A549 (cell line): ENCODE data around the gene AGFG1.

Source experiments
- CHD2 ChIP-seq: fragments of 150-350 bp; IDR thresholded peaks from 2 replicates; pipeline ENCODE4 v1.6.1; 2014; ENCODE audit warnings: low read length; ENCODE audit not compliant: partially characterized antibody
- EP300 ChIP-seq, 2 experiments: fragments of >200 bp; sonication (Bioruptor Twin); formaldehyde crosslinking; IDR thresholded peaks; 2 replicates in 1 of 2; 3 replicates in 1 of 2; pipeline ENCODE4 v1.6.1; 2016 to 2017
- RNF2 ChIP-seq: fragments of 200-600 bp; sonication (generic); IDR thresholded peaks from 2 replicates; pipeline ENCODE4 v1.6.1; 2016; ENCODE audit warnings: low read depth, mild to moderate bottlenecking, antibody characterized with exemption, moderate library complexity, borderline replicate concordance

DNA sequence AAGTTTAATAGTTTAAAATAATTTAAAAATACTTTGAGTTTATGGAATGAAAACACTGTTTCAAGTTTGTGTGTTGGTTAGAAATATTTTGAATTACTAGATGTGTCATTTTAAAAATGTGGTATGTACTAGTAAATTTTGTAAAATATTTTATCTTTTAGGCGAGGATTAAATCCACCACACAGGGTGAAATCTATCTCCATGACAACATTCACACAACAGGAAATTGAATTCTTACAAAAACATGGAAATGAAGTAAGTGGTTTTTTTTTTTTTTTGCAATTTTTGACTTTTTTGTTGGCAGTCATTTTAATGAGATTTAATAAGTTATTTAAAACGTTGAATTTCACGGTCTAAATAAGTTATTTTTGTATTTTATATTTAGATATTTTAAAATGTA is 19.4 kb downstream of the AGFG1 start:
- TF ChIP-seq RNF2 (no peak), CHD2 (no peak), EP300 (IDR thresholded peaks at IDR 0.05) (no peak)
